Stimulated activated CD8-positive, alpha-beta memory T cell treated with anti-CD3 and anti-CD28 coated beads, Interleukin-4, amount 100 ng/mL, for 4 hours (primary cell): ENCODE results near the gene KIF1B.

Source experiments
- DNase-seq, 2 donors: peaks; one replicate each; pipeline ENCODE4 v3.0.0-alpha.2; 2020; ENCODE audit warnings: low read depth in 2 of 2, low spot score in 1 of 2

Gene KIF1B, protein sequence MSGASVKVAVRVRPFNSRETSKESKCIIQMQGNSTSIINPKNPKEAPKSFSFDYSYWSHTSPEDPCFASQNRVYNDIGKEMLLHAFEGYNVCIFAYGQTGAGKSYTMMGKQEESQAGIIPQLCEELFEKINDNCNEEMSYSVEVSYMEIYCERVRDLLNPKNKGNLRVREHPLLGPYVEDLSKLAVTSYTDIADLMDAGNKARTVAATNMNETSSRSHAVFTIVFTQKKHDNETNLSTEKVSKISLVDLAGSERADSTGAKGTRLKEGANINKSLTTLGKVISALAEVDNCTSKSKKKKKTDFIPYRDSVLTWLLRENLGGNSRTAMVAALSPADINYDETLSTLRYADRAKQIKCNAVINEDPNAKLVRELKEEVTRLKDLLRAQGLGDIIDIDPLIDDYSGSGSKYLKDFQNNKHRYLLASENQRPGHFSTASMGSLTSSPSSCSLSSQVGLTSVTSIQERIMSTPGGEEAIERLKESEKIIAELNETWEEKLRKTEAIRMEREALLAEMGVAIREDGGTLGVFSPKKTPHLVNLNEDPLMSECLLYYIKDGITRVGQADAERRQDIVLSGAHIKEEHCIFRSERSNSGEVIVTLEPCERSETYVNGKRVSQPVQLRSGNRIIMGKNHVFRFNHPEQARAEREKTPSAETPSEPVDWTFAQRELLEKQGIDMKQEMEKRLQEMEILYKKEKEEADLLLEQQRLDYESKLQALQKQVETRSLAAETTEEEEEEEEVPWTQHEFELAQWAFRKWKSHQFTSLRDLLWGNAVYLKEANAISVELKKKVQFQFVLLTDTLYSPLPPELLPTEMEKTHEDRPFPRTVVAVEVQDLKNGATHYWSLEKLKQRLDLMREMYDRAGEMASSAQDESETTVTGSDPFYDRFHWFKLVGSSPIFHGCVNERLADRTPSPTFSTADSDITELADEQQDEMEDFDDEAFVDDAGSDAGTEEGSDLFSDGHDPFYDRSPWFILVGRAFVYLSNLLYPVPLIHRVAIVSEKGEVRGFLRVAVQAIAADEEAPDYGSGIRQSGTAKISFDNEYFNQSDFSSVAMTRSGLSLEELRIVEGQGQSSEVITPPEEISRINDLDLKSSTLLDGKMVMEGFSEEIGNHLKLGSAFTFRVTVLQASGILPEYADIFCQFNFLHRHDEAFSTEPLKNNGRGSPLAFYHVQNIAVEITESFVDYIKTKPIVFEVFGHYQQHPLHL (N-terminal part only)

DNA sequence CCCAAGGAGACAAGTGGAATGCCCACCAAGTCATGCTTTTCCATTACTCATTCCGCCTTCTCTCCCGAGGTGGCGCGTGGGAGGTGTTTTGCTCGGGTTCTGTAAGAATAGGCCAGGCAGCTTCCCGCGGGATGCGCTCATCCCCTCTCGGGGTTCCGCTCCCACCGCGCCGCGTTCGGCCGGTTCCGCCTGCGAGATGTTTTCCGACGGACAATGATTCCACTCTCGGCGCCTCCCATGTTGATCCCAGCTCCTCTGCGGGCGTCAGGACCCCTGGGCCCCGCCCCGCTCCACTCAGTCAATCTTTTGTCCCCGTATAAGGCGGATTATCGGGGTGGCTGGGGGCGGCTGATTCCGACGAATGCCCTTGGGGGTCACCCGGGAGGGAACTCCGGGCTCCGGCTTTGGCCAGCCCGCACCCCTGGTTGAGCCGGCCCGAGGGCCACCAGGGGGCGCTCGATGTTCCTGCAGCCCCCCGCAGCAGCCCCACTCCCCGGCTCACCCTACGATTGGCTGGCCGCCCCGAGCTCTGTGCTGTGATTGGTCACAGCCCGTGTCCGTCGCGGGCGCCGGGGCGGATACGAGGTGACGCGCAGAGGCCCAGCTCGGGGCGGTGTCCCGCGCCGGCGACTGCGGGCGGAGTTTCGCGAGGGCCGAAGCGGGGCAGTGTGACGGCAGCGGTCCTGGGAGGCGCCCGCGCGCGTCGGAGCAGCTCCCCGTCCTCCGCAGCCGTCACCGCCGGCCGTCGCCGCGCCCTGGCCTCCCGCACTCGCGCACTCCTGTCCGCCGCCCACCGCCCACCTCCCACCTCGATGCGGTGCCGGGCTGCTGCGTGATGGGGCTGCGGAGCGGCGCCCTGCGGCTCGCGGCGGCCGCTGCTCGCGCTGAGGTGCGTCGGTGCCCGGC lies at the start of gene KIF1B:
Gene KIF1B, plus strand, starts transcription at position 666 of the 906 bp plus-strand sequence. CDS start 21,759 bp downstream, outside the sequence.
- DNase-seq = peak; percentile 91 to 92

DNA sequence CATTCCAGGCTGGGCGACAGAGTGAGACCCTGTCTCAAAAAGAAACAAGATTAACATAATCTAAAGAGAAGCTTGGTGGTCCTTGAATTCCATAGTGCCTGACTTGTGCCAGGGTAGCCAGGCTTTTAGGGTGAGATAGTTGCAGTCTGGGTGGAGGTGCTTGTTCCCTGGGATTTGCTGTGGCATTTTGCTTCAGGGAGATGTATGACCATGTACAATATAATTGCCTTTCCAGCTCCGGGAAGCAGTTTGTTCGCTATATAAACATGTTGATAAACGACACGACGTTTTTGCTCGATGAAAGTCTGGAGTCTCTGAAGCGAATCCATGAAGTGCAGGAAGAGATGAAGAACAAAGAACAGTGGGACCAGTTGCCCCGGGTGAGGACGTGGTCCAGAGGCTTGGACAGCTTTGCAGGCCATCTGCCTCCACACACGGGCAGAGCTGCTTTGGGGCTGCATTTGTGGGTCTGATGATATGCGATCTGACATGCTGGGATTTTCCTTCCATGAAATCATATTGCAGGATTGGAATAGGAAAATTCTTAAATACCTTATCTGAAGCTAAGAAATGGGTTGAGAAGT lies 49.4 kb upstream of the KIF1B start:
- no peak for DNase-seq

DNA sequence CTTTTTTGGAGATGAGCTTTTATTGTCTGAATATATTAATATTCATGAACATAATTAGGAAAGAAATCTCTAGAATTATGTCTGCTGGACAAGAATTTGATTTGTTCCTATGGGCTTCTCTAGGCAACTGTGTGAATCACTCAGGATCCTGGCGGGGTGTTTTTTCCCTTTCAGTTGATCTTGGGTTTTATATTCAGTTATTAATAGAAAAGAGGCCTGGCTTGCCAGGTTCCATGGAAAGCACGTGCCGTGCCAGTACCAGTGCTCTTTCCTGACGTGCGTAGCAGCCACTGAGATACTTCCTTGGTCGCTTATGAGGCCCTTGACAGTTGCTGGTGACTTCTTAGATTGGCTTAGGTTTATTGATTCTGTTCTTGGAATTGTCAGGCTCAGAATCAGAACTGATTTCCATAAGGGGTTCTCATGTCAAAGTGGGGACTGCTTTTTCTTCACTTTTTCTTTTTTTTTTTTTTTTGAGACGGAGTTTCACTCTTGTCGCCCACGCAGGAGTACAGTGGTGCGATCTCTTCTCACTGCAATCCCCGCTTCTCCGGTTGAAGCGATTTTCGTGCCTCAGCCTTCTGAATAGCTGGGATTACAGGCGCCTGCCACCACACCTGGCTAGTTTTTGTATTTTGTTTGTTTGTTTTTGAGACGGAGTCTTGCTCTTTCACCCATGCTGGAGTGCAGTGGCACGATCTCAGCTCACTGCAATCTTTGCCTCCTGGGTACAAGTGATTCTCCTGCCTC lies 48.7 kb upstream of the KIF1B start:
- DNase-seq = no peak

DNA sequence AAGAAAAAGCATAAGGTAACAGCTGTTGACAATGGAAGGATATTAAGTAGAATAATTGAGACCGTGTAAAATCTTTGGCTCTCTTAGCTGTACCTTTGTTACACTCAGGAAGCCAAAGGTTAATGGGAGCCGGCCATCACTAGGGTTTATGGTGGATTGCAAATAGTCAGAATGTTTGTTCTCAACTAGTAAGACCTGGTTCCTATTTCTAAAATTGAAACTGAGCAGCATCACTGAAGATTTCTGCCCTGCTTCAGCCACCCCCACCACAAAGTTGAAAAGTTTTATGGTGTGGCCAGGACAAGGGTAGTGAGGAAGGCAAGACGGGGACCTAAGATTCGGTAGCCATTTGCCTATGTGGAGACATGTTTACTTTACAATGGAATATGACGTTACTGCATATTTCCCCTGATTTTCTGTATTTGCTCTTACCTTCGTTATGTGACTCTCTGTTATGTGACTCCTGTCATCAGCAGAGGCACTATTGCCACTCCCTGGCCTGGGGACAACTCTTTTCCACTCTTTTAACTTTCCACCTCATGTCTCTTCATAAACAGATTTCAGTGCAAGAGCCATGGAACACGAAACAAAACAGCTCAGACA lies 41.4 kb upstream of the KIF1B start:
- DNase-seq = no peak

DNA sequence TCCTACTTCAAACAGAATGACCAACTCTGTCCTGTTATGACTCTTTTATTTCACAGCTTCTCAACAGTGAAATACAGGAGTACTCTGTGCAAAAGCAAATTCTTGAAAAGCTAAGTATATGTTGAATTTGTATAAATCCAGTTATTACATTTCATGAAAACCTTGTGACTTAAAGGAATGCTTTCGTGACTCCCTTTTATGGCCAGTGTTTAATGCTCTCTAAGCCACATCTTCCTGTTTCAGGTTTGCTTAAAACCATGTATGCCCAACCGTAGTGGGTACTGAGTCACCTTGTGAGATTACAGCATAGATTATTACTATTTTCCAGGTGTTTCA lies 40.2 kb upstream of the KIF1B start:
- no peak for DNase-seq

DNA sequence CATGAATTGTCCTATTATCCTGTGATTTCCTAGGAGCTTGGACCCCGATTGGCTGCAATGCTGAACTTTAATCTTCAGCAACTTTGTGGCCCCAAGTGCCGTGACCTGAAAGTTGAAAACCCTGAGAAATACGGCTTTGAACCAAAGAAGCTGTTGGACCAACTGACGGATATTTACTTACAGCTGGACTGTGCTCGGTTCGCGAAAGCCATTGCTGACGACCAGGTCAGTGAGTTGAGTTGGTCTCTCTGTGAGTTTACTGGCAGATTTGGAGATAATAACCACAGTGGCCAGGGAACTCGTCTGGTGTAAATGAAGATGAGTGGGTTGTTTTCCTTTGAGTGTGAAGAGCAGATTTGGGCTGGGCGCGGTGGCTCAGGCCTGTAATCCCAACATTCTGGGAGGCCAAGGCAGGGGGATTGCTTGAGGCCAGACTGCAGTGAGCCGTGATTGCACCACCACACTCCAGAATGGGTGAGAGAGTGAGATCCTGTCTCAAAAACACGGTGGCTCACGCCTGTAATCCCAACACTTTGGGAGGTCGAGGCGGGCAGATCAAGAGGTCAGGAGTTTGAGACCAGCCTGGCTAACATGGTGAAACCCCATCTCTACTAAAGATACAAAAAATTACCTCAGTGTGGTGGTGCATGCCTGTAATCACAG lies 39.1 kb upstream of the KIF1B start:
- DNase-seq = no peak

DNA sequence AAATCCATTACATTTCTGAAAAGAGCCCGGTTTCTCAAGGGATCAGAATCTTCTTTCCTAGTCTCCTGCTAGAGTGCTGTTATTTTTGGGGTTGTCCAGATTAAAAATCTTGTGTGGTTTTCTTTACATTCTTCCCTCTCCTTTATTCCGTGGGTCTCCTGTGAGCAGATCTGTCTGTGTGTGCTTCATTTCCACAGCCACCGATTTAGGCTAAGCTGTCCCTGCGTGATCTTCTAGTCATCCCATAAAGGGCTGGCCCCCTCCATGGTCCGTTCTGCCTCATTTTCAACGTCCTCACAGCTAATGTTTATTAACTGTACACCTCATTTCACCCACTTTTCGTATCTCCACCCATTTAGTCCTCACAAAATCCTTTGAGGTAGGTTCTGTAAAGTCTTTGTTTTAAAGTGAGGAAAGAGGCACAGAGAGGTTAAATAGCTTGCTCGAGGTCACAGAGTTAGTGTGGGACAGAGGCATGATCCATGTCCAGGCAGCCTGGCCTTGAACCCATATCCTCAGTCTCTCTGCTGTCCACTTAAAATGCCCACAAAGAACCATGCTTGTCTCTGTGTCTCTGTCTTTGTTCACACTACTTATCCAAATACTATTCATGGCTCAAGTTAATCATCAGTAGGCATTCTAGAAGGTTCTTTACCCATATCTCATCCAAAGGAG lies 38.2 kb upstream of the KIF1B start:
- no peak for DNase-seq

DNA sequence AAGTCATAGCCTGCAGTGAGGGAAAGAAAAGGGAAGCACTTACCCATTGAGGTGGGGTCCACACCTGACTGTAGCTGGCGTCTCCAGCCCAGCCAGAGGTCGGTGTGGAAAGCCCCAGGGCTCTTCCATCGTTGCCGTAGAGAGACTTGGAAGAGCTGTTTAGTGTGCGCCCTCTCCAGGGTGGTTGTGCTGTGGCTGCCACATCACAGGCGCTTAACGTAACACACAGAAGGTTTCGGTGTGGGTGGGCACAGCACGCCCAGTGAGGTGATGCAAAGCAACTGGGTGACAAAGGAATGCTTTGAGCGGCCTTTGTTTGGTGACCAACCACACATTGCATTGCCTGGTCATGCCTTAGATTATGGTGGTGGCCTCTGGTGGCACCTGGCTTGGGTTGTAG lies 36.8 kb upstream of the KIF1B start:
- no peak for DNase-seq

DNA sequence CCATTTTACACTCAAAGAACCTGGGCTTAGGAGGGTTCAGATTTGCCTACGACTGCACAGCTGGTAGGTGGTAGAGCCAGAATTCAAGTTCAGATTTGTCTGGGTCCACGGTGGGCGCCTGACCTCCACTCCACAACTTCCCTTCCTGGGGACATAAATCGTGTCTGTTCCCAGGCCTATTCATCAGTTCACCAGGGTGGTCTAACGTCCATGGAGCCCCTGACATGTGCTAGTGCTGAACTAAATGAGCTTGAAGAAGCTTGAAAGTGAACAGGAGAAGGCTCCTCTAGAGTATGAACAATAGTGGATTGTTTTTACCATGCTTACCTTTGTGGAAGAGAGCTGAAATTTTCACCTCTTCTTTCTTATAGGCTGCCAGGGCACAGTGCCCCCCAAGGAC lies 32.5 kb upstream of the KIF1B start:
- no peak for DNase-seq

DNA sequence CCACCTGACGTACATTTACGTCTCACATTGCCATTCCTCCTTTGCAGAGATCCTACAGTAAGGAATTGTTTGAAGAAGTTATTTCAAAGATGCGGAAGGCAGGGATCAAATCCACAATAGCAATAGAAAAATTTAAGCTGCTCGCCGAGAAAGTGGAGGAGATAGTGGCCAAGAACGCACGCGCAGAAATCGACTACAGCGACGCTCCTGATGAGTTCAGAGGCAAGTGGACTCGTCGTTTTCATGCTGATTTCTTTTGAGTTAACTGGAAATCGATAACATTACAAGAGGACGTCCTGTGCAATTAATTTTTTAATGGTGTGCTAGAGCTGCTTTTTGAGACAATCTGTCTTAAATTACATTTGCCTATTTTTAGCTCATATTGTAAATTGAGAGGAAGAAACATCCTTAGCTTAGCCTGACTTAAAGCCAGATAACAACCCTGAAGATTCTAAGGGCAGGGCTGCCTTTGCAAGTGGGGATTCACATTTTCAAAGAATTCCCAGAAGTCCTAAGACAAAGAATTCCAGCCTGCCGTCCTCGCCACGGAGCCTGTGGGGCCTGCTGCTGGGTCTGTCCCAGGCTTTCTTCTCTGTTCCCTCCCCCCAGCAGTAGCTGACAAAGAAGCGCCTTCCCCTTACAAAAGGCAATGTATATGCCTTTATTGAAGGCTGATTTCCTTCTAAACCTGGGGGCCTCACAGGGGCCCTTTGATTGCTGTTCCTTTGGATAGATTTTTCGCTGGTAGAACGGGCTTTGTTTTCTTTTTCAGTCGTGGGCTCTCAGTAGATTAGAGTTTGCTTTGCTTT lies 31.6 kb upstream of the KIF1B start:
- no peak for DNase-seq

DNA sequence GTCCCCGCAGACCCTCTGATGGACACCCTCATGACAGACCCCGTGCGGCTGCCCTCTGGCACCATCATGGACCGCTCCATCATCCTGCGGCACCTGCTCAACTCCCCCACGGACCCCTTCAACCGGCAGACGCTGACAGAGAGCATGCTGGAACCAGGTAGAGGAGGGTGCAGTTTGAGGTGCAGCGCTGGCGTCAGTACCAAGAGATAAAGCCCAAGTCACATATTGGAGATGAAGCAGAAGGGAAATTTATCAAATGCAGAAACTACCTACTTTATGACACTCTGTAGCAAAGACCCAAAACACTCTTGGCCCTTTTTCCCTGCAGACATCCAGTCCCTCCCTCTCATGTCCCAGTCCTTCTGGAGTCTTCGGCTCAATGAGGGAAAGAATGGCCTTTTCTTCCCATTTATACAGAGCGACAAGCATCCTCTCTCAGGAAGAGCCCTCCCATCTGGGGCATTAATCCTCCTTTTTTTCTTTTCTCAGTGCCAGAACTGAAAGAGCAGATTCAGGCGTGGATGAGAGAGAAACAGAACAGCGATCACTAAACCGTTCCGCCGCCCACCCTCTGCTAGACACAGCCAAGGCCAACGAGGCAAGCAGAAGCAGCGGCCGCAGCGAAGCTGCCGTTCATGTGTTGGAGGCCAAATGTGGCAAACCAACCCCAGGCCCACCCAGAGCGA lies 30.8 kb upstream of the KIF1B start:
- no peak for DNase-seq

DNA sequence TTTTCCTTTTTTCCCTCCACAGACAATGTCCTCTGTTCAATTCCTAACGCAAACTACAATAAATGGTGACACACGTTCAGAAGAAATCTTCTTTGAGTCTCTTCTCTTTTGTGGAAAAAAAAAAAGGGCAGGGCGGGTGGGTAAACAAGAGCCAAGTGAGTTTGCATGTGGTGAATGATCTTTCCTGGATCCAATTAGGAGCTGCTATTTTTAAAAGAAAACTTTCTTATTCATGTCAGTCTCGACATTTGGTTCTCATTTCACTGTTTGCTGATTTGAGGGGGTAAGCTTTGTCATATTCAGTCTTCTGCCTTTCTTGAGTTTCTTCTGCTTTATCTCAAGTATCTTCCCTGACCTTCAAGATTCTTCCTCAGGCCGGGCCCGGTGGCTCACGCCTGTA lies 29.2 kb upstream of the KIF1B start:
- no peak for DNase-seq

DNA sequence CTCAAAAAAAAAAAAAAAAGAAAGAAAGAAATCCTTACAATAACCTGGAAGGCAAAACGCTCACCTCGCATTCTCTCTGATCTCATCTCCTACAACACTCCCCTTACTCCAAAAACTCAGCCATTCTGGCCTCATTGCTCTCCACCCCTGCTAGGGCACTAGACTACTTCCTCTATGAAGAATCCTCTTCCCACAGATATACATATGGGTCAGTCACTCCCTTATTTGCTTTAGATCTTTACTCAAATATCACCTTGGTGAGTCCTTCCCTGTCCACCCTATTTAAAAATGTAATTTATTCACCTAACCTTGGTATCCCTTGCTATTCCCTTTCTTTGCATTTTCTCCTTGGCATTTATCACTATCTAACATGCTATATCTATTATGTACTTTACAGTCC lies 24.6 kb upstream of the KIF1B start:
- no peak for DNase-seq

DNA sequence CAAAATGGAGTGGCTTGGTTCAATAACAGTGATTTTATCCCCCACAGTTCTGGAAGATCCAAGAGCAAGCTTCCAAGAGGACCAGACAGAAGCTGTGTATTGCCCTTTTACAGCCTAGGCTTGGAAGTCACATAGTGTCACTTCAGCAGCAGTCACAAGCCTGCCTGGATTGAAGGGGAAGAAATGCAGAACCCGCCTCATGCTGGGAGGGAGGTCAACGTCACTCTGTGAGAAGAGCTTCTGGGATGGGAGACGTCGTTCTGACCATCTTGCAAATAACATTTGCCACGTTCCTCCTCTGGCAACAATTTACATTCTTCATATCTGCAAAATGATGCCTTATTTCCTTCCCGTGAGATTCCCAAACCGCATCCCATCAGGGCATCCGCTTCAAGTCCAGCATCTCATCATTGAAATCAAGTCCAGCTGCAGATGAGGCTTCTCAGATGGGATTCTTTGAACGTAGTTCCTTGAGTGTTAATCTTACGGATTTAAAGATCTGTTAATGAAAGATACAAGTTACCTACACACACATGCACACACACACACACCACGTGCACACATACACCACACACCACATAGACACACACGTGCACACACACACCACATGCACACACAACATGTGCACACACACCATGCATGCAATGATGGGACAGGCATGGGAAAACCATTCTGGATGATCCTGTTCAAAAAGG lies 23.9 kb upstream of the KIF1B start:
- DNase-seq = no peak

DNA sequence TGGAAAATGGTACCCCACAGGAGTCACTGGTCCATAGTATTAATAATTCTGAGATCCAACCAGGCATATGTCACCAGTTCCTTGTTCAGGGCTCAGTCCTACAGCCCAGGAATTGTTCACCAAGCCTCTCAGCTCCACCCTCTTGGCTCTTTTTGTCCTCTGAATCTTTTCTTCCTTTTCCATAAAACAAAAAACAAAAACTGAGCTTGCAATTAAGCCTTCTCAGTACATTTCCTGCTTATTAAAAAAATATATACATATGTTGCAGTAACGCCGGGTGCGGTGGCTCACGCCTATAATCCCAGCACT lies 23.4 kb upstream of the KIF1B start:
- DNase-seq = no peak

DNA sequence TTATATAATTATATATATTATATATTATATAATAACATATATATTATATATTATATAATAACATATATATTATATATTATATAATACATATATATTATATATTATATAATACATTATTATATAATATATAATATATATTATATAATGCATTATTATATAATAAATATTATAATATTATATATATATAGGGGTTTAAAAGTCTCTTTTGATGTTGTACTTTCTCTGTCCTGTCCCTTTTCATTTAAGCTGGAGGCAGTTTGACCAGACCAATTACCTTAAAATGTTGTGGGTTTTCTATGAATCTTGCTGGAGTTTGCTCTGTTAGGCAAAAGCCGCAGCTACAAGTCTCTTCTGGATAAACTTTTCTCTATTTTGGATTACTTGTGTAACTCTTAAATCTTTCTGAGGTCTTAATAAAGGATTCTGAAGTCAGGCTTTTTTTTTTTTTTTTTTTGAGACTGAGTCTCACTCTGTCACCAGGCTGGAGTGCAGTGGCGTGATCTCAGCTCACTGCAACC lies 22.2 kb upstream of the KIF1B start:
- DNase-seq = no peak
